ENCODE results near the gene OS9.
"Not testable (repeated sequence)": the region's sequence is repeated elsewhere in the genome, so short reads cannot be mapped to it uniquely, and the experiment has no call there.

The OS9 gene

GRCh38 chr12:57693659-57694458, at the start of gene OS9:
TSS of gene OS9 (plus strand) at chr12:57694132. CDS start at chr12:57694162, 30 bp downstream.
- FAIRE-seq: peak; percentile 99

- FAIRE-seq: not testable (repeated sequence)
Observed at GRCh38 chr12:57645990-57646658, 47.8 kb upstream of the OS9 start.

GRCh38 chr12:57646659-57647049, 47.3 kb upstream of the OS9 start:
- not testable (repeated sequence) for FAIRE-seq

GRCh38 chr12:57654042-57654441, 39.9 kb upstream of the OS9 start:
- no peak for FAIRE-seq

DNA sequence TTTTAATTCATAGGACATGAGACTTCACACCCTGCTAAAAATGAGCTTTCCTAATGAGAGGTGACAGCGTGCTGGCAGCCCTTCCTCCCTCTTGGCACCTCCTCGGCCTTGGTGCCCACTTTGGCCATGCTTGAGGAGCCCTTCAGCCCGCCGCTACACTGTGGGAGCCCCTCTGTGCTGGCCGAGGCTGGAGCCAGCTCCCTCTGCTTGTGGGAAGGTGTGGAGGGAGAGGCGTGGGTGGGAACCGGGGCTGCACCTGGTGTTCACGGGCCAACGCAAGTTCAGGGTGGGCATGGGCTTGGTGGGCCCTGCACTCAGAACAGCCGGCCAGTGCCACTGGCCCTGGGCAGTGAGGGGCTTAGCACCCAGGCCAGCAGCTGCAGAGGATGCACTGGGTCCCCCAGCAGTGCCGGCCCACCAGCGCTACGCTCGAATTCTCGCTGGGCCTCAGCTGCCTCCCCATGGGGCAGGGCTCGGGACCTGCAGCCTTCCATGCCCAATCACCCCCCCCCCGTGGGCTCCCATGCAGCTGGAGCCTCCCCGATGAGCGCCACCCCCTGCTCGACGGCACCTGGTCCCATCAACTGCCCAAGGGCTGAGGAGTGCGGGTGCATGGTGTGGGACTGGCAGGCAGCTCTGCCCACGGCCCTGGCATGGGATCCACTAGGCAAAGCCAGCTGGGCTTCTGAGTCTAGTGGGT, 38.2 kb upstream of the OS9 start:
- FAIRE-seq: no peak

DNA sequence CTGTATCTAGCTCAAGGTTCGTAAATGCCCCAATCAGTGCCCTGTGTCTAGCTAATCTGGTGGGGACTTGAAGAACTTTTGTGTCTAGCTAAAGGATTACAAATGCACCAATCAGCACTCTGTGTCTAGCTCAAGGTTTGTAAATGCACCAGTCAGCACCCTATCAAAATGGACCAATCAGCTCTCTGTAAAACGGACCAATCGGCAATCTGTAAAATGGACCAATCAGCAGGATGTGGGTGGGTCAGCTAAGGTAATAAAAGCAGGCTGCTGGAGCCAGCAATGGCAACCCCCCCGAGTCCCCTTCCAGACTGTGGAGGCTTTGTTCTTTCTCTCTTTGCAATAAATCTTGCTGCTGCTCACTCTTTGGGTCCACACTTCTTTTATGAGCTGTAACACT, 37.5 kb upstream of the OS9 start:
- not testable (repeated sequence) for FAIRE-seq

GRCh38 chr12:57657744-57658143, 36.2 kb upstream of the OS9 start:
- FAIRE-seq: no peak

- FAIRE-seq: no peak
Observed at GRCh38 chr12:57658890-57659289, 35.0 kb upstream of the OS9 start.

DNA sequence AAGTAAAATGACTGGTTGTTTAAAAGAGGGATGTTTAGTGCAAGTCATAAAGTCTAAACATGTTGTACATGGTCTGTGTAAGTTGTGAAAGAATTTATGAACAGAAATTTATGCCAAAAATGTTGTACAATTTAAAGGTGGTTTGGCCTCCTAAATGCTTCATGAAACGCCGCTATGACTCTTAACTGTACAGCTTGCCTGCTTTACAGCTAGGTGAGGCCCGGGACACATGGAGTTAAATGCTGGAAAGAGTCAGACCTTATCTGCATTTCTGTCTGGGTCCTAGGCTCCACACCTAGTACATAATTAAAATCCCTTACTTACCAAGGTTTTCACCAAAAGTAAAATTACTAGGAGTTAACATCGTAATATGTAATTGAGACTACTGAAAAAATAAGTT, 32.6 kb upstream of the OS9 start:
- FAIRE-seq: no peak

DNA sequence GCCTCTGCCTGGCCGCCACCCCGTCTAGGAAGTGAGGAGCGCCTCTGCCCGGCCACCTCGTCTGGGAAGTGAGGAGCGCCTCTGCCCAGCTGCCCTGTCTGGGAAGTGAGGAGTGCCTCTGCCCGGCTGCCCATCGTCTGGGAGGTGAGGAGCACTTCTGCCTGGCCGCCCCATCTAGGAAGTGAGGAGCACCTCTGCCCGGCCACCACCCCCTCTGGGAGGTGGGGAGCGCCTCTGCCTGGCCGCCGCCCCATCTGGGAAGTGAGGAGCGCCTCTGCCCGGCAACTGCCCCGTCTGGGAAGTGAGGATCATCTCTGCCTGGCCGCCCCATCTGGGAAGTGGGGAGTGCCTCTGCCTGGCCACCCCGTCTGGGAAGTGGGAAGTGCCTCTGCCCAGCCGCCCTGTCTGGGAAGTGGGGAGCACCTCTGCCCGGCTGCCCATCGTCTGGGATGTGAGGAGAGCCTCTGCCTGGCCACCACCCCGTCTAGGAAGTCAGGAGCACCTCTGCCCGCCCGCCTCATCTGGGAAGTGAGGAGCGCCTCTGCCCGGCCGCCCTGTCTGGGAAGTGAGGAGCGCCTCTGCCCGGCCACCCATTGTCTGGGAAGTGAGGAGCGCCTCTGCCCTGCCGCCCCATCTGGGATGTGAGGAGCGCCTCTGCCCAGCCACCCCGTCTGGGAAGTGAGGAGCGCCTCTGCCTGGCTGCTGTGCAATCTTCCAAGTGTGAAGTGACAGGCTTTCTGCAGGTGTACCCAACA, 28.7 kb upstream of the OS9 start:
- FAIRE-seq: not testable (repeated sequence)

DNA sequence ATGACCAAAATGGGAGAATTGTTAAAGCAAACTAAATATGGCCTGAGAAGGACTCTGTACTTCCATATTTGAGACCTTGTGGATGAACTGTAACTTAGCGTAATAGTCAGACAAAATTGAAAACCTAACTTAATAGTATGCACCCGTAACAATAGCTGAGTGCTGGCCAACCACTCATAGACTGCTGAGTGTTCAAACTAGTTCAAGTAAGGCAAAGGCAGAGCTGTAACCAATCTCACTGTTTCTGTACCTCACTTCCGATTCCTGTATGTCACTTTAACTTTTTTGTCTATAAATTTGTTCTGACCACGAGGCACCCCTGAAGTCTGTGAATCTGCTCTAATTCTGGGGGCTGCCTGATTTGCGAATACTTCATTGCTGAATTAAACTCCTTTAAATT, 27.0 kb upstream of the OS9 start:
- no peak for FAIRE-seq

DNA sequence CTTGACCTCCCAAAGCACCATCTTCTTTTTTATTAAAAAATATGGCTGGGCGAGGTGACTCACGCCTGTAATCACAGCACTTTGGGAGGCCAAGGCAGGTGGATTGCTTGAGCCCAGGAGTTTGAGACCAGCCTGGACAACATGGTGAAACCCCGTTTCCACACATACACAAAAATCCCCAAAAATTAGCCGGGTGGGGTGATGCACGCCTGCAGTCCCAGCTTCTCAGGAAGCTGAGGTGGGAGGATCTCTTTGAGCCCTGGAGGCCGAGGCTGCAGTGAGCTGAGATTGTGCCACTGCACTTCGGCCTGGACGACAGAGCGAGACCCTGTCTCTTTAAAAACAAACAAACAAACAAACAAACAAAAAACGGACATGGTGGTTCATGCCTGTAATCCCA, 24.2 kb upstream of the OS9 start:
- FAIRE-seq: not testable (repeated sequence)

GRCh38 chr12:57671811-57672210, 22.1 kb upstream of the OS9 start:
- not testable (repeated sequence) for FAIRE-seq

- FAIRE-seq: no peak
Observed at GRCh38 chr12:57672801-57673200, 21.1 kb upstream of the OS9 start.

DNA sequence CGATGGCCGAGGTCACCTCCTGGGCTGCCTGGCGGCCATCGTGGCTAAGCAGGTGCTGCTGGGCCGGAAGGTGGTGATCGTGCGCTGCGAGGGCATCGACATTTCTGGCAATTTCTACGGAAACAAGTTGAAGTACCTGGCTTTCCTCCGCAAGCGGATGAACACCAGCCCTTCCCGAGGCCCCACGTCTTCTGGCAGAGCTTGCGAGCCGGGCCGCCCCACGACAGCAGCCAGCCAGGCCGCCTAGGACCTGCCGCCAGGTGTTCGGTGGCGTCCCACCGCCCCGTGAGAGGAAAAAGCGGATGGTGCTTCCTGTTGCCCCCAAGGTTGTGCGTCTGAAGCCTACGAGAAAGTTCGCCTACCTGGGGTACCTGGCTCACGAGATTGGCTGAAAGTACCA, 19.2 kb upstream of the OS9 start:
- no peak for FAIRE-seq

DNA sequence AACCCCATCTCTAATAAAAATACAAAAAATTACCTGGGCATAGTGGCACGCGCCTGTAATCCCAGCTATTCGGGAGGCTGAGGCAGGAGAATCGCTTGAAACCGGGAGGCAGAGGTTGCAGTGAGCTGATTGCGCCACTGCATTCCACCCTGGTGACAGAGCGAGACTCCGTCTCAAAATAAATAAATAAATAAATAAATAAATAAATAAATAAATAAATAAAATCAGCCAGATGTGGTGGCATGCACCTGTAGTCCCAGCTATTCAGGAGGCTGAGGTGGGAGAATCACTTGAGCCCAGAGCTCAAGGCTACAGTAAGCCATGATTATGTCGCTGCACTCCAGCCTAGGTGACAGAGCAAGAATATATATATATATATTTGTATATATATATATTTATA, 16.0 kb upstream of the OS9 start:
- FAIRE-seq: not testable (repeated sequence)

DNA sequence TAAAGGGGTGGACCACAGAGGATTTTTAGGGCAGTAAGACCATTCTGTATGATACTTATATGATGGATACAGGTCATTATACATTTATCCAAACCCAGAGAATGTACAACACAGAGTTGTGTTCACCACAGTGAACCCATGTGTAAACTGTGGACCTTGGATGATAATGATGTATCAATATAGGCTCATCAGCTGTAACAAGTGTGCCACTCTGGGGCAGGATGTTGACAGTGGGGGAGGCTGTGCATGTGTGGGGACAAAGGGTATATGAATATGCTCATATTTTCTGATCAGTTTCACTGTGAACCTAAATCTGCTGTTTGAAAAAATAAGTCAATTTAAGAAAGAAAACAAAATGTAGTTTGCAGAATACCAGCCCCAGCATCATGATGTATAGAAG, 14.2 kb upstream of the OS9 start:
- no peak for FAIRE-seq

DNA sequence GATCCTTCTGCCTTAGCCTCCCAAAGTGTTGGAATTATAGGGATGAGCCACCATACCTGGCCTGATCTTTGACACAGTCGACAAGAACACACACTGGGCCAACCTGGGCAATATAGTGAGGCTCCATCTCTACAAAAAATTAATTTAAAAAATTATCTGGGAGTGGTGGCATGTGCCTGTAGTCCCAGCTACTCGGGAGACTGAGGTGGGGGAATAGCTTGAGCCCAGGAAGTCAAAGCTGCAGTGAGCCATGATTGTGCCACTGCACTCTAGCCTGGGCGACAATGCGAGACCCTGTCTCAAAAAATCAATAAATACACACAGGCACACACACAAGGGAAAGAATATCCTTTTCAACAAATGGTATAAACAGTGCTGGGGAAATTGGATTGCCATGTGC, 6.1 kb upstream of the OS9 start:
- FAIRE-seq: no peak

DNA sequence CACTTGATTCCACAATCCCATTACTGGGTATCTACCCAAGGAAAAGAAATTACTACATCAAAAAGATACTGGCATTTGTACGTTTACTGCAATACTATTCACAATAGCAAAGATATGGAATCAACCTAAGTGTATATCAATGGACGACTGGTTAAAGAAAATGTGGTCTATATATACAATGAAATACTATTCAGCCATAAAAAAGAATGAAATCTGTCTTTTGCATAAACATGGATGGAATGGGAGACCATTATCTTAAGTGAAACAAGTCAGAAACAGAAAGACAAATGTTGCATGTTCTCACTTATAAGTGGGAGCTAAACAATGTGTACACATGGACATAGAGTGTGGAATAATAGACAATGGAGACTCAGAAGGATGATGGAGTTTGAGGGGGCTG, 5.0 kb upstream of the OS9 start:
- no peak for FAIRE-seq

DNA sequence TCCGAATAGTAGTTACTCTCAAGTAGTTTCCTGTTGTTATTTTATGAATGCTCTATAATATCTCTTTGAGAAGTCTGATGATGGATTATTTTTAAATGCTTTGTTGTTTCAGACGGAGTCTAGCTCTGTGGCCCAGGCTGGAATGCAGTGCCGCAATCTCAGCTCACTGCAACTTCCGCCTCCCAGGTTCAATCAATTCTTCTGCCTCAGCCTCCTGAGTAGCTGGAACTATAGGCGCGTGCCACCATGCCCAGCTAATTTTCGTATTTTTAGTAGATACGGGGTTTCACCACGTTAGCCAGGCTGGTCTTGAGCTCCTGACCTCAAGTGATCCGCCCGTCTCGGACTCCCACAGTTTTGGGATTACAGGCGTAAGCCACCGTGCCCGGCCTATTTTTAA, 1.4 kb upstream of the OS9 start:
- FAIRE-seq: no peak

GRCh38 chr12:57693317-57693658, 644 bp upstream of the OS9 start:
- FAIRE-seq: no peak

DNA sequence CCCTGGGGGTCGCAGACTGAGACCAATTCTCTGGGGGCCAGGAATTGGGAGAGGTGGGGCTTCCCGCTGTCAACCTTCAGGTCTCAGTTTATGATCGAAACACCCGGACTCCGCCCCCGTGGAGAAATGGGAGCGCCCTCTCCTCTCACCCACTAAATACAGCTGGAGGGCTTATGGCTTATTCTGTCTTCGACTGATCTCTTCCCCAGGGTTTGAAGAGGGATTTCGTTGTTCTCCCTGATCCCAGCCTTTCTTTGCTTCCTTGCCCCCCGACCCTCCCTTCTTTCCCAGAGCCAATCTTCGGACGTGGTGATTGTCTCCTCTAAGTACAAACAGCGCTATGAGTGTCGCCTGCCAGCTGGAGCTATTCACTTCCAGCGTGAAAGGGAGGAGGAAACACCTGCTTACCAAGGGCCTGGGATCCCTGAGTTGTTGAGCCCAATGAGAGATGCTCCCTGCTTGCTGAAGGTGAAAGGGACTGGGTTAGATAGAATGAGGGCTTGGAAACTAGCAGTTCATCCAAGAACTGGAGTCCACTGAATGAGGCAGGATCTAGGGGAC, 607 bp downstream of the OS9 start:
- FAIRE-seq: no peak

All from G401.6 (cell line).